Activated T-helper 9 cell treated with anti-CD3 and anti-CD28 coated beads, Interleukin-2, amount 50 U/mL, for 16 hours (primary cell): ENCODE data around the gene MYH11.
"Not testable (repeated sequence)": the region's sequence is repeated elsewhere in the genome, so short reads cannot be mapped to it uniquely, and the experiment has no call there.

Experiments used
- DNase-seq: peaks from one replicate; pipeline ENCODE4 v3.0.0-alpha.2; 2020; ENCODE audit warnings: low read depth

MYH11 gene

DNA sequence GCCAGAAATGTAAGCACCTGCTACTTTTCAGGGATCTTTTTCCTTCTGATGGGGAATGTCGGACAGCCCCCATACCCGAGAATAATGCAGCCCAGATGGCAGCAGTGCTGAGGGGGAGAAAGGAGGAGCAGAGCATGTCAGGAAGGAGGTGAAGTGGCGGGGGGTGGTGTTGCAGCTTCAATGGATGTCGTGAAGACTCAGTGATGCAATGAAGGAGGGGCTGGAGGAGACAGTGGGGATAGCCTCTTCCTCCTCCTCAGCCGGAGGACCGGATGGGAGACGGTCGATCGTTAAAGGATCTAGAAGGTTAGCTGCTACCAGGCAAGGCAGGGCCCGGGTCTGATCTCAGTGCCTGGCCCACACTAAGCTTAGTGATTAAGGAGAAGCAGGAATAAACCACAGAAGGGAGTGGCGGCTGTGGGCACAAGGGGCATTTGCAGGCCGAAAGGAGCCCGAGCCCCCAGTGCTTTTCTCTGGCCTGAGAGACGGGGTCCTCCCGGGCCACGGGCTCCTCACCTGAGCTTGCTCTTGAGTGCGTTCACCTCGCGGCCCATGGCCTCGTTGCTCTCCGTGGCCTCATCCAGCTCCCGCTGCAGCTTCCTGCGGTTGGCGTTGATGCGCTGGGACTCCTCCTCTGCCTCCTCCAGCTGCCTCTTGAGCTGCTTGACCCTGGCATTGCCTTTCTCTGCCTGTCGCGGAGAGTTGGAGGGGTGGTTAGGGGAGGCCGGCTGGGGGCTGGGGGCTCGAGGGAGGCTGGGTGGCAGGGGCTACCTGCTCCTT is 142.2 kb downstream of the MYH11 start:
- no peak for DNase-seq

DNA sequence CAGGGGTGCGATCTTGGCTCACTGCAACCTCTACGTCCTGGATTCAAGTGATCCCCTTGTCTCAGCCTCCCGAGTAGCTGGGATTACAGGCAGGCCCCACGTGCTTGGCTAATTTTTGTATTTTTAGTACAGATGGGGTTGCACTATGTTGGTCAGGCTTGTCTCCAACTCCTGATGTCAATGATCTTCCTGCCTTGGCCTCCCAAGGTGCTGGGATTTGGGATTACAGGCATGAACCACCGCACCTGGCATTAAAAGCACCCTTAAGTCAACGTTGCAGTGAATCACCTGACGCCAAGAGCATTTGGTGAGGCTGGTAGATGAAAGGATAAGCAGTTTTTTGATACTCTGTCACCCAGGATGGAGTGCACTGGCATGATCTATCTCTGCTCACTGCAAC is 147.8 kb downstream of the MYH11 start:
- no peak for DNase-seq

DNA sequence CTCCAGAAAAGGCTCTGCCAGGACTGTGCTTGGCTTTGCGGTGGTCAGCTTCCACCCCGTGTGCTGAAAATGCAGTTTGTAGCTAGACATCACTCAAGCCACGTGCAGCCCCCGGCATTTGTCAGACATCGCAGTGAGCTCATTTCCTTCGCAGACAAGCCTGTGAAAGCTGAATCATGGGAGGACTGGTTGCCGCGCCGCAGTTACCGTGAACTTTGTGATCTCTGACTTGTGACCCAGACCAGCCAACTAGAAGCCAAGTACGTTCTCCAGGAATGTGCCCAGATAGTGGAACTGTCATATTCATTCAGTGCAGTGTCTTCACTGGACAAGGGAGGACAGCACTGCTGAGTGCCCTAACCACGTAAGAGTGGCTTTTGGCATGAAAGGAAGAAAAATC is 148.7 kb downstream of the MYH11 start:
- no peak for DNase-seq

DNA sequence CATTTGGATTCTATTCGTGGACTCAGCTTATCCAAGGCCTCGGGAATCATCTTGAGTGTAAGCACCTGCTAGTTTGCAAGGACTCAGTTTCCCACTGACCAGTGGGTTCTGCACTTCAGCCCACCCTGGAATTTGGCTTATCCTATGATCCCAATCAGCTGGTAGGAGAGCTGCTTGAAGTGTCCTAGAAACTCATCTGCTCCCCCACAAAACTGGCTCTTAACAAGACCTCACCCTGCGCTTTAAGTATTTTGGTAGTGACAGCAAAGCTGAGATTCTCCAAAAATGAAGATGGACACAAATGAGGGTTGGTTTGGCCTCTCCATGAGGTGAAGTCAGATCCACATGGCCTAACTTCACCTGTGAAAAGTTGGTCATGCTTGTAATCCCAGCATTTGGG is 149.5 kb downstream of the MYH11 start:
- no peak for DNase-seq

GRCh38 chr16:15705064-15705565 is 151.7 kb downstream of the MYH11 start:
- DNase-seq: no peak

DNA sequence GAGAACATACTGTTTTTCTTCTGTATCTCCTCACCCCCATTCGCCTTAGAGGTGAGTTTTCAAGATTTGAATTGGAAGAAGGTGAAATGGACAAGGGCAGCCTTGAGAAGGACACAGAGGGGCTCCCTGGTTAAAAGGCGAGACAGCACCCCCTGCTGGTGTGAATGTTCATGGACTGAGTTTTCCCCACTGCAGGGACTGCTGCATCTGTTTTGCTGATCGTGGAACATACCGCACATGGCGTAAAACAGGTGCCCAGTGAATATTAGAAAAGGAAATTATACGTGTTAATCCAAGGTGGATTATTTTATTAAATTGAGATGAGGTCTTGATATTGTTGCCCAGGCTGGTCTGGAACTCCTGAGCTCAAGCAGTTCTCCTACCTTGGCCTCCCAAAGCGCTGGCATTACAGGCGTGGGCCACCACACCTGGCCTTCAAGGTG is 152.3 kb downstream of the MYH11 start:
- DNase-seq: peak; percentile 55

- DNase-seq: no peak
Observed at GRCh38 chr16:15703029-15703736, 153.6 kb downstream of the MYH11 start.

DNA sequence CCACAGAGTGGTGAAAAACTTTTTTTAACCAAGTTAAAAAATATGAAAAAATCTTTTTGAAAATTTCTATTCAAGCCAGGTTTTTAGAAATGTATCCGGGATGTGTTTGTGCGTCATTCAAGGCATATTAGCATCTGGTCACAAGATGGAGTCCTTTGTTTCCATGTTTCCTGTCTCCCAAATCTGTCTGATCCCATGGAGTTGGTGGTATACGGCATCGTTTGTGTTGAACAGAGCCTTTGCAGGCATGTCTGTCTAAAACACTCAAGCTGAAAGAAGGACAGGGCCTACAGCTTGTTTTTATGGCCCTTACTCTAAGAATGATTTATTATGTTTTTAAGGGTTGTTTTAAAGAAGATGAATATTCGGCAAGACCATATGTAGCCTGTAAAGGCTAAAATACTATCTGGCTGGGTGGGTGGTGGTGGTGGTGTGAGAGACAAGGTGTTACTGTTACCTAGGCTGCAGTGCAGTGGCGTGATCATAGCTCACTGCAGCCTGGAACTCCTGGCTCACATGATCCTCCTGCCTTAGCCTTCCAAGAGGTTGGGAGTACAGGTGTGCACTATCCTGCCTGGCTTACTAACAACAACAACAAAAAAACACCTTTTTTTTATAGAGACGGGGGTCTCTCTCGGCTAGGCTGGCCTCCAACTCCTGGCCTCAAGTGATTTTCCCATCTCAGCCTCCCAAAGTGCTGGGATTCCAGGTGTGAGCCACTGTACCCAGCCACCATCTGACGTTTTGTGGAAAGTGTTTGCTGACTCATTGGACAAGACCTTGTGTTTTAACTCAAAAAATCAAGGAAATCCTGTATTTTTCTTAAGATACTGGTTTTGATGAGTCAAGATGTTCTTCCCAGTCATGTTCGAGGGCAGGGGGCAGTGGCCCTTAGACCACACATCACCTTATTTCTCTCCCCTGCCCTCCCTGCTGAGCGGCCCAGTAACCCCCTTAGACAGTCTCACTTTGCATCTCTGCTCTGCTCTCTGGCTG is 154.6 kb downstream of the MYH11 start:
- DNase-seq: no peak

DNA sequence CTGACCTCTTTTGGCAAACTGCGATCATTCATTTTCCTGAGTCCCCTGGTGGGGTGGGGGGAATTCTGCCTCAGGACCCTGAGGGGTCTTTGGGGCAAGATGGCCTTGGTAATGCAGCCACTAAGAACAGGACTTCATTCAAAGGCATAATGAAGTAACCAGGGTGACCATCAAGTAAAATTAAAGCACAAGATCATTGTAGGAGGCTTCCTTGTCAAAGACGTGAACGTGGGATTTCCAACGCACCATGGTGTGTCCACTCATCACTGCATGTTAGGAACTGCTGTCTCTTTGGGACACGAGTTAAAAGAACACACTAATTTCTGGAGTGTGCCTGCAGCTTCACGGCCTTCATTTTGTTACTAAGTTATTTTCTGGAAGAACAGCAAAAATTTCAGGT is 155.5 kb downstream of the MYH11 start:
- DNase-seq: no peak

DNA sequence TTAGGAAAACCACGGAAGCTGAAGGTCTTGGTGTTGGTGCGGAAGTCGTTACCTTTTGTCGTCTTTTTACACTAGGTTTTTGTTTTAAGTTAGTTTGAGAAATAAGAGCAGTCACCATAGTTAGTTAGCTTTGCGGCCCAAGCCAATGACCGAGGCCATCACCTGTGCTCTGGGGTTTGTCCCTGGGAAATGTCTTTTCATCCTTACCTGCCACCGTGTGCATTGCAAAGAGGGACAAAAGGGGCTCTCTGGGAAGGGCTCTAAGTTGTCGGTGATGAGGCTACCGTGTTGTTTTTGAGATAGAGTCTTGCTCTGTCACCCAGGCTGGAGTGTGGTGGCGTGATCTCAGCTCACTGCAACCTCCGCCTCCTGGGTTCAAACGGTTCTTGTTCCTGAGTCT is 157.0 kb downstream of the MYH11 start:
- no peak for DNase-seq

DNA sequence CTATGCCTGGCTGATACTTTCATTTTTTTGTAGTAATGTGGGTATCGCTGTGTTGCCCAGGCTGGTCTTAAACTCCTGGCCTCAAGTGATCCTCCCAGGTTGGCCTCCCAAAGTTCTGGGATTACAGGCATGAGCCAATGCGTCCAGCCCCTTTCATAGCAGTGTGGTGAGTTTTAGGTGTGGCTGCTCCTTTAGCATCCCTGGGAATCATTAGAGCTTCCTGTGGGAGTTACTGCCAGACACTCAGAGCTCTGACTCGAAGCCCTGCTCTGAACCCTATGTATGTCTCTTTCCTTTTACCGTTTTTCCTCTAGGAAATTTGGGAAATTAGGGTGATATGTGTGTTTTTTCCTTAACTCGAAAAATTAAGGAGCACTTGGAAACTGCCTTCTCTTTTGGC is 162.3 kb downstream of the MYH11 start:
- DNase-seq: no peak

GRCh38 chr16:15692508-15692907 is 164.3 kb downstream of the MYH11 start:
- DNase-seq: not testable (repeated sequence)

DNA sequence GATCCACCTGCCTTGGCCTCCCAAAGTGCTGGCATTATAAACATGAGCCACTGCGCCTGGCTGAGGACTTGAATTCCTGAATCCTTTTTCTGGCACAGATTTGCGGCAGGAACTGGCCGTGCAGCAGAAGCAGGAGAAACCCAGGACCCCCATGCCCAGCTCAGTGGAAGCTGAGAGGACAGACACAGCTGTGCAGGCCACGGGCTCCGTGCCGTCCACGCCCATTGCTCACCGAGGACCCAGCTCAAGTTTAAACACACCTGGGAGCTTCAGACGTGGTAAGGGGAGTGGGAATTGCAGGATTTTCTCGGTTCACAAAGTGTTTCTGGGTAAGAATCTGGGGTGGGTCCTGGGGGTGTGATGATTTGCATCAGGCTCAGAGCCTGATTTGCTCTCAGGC is 165.8 kb downstream of the MYH11 start:
- DNase-seq: no peak

DNA sequence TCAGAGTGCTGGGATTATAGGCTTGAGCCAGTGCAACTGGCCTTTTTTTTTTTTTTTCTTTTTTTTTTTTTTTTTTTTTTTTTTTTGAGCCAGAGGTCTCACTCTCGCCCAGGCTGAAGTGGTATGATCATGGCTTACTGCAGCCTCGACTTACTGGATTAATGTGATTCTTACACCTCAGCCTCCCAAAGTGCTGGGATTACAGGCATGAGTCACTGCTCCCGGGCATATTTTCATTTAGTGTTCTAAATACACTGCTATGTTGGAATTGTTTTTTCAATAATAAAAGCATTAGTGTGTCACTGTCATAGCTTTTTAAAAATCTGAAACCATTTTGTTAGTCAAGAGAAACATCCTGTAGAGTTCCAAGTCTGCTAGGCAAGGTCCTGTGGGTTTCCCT is 166.5 kb downstream of the MYH11 start:
- no peak for DNase-seq

GRCh38 chr16:15689290-15689689 is 167.5 kb downstream of the MYH11 start:
- DNase-seq: no peak

GRCh38 chr16:15686287-15686686 is 170.5 kb downstream of the MYH11 start:
- DNase-seq: no peak

DNA sequence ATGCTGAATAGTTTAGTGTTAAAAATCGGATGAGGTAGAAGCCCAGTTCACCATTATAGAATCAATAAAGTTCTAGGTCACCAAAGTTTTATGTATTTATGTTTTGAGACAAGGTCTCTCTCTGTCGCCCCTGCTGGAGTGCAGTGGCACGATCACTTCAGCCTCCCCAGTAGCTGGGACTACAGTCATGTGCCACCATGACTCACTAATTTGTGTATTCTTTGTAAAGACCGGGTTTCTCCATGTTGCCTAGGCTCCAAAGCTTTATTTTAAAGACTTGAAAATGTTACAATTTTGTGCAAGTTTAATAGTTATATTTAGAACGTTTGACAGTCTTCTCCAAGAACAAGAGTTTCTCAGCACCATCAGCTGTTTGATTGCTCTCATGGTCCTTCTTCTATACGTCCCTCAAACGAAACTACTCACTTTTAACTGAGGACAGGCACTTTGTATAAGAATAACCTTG is 174.7 kb downstream of the MYH11 start:
- DNase-seq: peak; percentile 3

DNA sequence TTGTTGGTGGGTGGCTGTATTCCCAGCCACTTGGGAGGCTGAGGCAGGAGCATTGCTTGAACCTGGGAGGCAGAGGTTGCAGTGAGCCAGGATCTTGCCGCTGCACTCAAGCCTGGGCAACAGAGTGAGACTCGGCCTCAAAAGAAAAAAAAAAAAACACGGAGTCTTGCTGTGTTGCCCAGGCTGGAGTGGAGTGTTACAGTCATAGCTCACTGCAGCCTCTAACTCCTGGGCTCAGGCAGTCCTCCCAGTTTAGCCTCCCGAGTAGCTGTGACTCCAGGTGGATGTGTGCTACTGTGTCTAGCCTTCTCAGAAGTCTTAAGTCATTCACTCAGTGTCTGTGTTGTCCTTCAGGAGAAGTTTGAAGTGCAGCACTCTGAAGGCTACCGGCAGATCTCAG is 179.4 kb downstream of the MYH11 start:
- DNase-seq: no peak

GRCh38 chr16:15676506-15676905 is 180.3 kb downstream of the MYH11 start:
- no peak for DNase-seq

GRCh38 chr16:15674571-15674970 is 182.3 kb downstream of the MYH11 start:
- no peak for DNase-seq

GRCh38 chr16:15672514-15673167 is 184.2 kb downstream of the MYH11 start:
- peak; percentile 37 for DNase-seq

GRCh38 chr16:15672127-15672513 is 184.7 kb downstream of the MYH11 start:
- not testable (repeated sequence) for DNase-seq
